ENCODE measurements around the gene LRRC8E. TPM values are rescaled to one million over a fixed set of nuclear protein-coding genes. Genes with fewer than 3 reads are reported as not detected.

The LRRC8E gene
- total and polyA plus RNA-seq, 10 of the 15 experiments (the other 5 are each of a cell fraction or from before 2014, with no cell fraction given) = 0.04 to 0.32 (median 0.25) TPM; not detected in 7

DNA sequence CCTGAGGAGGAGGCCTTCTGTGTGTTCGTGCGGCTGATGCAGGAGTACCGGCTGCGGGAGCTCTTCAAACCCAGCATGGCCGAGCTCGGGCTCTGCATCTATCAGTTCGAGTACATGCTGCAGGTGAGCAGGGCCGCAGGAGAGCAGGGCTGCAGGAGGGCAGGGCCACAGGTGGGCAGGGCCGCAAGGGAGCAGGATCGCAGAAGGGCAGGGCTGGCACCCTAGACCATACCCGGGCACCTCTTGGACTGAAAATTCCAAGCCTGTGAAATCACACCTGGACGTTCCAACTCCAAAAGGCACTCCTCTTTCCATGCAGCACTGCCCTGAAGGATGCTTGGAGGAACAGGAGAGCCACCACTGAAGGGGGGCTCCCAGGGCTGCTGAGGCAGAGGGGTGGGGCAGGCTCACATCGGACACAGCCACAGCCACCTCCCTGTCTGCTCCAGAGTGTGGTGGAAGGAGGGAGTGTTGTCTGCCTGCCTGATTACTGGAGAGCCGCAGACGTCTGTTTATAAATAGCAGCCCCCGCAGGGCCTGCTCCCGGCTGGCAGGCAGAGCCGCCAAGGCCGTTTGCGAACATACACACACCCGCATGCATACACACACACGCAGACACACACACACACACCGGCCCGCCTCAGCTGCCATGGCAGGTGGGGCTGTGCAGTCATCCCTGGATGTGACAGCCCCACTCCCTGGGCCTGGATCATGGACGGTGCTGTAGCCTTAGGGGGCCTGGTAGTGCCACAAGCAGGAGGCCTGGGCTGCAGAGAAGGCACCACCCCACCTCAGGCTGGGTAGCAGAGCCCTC lies 38.1 kb upstream of the LRRC8E start:
- CTCF ChIA-PET = no interaction called here
- Histone ChIP-seq H3K4me2 (ENCODE audit: control insufficient read depth, insufficient read depth) (no peak overlapping the region), H4K20me1 (ENCODE audit: control insufficient read depth, insufficient read depth) (no peaks in the 10 kb centered on the region), H3K79me2 (ENCODE audit: control insufficient read depth, insufficient read depth, low read length) (no peaks in the 10 kb centered on the region), H3K27me3 (replicated peaks in 1 of 2; ENCODE audit: control insufficient read depth in 2 of 2, insufficient read depth in 2 of 2, low read length in 1 of 2) (no peaks in the 10 kb centered on the region), H2AFZ (ENCODE audit: control insufficient read depth, low read depth, low read length) (no peak overlapping the region), H3K27ac (ENCODE audit: control insufficient read depth, insufficient read depth) (no peak overlapping the region), H3K36me3 (ENCODE audit: control insufficient read depth in 2 of 2, insufficient read depth in 2 of 2, low read length in 1 of 2) (no peaks in the 10 kb centered on the region), H3K9me3 (replicated peaks; ENCODE audit: control insufficient read depth, insufficient read depth, low read length) (no peaks in the 10 kb centered on the region), H3K9ac (ENCODE audit: control insufficient read depth, insufficient read depth, low read length) (no peak overlapping the region), H3K4me1 (ENCODE audit: control insufficient read depth, insufficient read depth, low read length) (no peaks in the 10 kb centered on the region; the same call in 1 of the 2 replicates), H3K4me3 (no peak overlapping the region)
- no TSS peak for BruUV-seq (replicated peaks)
- RAD21 ChIA-PET (ENCODE audit: unreplicated experiment) = interaction anchor here (0.6 kb wide), 1 partner anchor 728 kb away, joined by 5 read pairs; no protein-coding TSS in a partner anchor
- no peak for FAIRE-seq
- ATAC-seq = no peak
- intact Hi-C loops (cut with micrococcal nuclease; ENCODE audit: unreplicated experiment) (no loop called here), in situ Hi-C loops (cut with MboI) (no loop called here)
- SMC1A ChIA-PET (ENCODE audit: uncharacterized antibody, unreplicated experiment) = no interaction called here
- WGBS (ENCODE audit: insufficient coverage, insufficient replicate concordance, low lambda C conversion rate, missing lambda C conversion rate) = 78% methylated on average over 25 of the region's 25 CpGs
- DNase-seq (ENCODE audit: low read depth, low spot score) = no peak
- POLR2A ChIA-PET = no interaction called here
- TF ChIP-seq SP1 (IDR thresholded peaks at IDR 0.05; ENCODE audit: low read depth, low read length) (no peak), CREB1 (IDR thresholded peaks at IDR 0.05; ENCODE audit: low read depth) (no peak), STAT3 (IDR thresholded peaks at IDR 0.05; ENCODE audit: low read depth, low read length) (no peak), SUZ12 (IDR thresholded peaks at IDR 0.05; ENCODE audit: unreplicated experiment) (no peak), TCF3 (IDR thresholded peaks at IDR 0.05; ENCODE audit: borderline replicate concordance, insufficient read depth, low read depth, low read length) (no peak), ZBED1 (IDR thresholded peaks at IDR 0.05; ENCODE audit: borderline replicate concordance) (no peak), ETV6 (conservative IDR thresholded peaks at IDR 0.05 in 1 of 2, IDR thresholded peaks at IDR 0.05 in 1 of 2; ENCODE audit: borderline replicate concordance in 1 of 2, low read depth in 1 of 2) (no peak), BHLHE40 (IDR thresholded peaks at IDR 0.05; ENCODE audit: borderline replicate concordance in 1 of 2, low read depth in 2 of 2, low read length in 1 of 2) (no peak), NFYB (IDR thresholded peaks at IDR 0.05; ENCODE audit: insufficient read depth, low read depth, low read length) (no peak), HDAC6 (IDR thresholded peaks at IDR 0.05; ENCODE audit: unreplicated experiment) (no peak), CBFB (IDR thresholded peaks at IDR 0.05; ENCODE audit: low read depth) (no peak), POU2F2 (IDR thresholded peaks at IDR 0.05; ENCODE audit: borderline replicate concordance, low read depth, low read length) (no peak), JUNB (IDR thresholded peaks at IDR 0.05) (no peak), SMARCA5 (IDR thresholded peaks at IDR 0.05) (no peak), NFXL1 (IDR thresholded peaks at IDR 0.05; ENCODE audit: borderline replicate concordance) (no peak), E2F8 (IDR thresholded peaks at IDR 0.05; ENCODE audit: low read depth, partially characterized antibody) (no peak), NRF1 (conservative IDR thresholded peaks at IDR 0.05; ENCODE audit: low read depth, low read length) (no peak), FOS (IDR thresholded peaks at IDR 0.05; ENCODE audit: borderline replicate concordance, extremely low read depth, insufficient read length) (no peak)
